NCI-H2171 treated with DMSO at 0.1 percent for 48 hours (cell line): ENCODE measurements around the gene NR2F1-AS1.
A peak's percentile ranks its signal among the peaks of the same experiment; 100 is the strongest.

Experiments used
- DNase-seq: peaks from one replicate; lab custom pipeline; 2025; lab: John Stamatoyannopoulos, UW

Gene NR2F1-AS1

DNA sequence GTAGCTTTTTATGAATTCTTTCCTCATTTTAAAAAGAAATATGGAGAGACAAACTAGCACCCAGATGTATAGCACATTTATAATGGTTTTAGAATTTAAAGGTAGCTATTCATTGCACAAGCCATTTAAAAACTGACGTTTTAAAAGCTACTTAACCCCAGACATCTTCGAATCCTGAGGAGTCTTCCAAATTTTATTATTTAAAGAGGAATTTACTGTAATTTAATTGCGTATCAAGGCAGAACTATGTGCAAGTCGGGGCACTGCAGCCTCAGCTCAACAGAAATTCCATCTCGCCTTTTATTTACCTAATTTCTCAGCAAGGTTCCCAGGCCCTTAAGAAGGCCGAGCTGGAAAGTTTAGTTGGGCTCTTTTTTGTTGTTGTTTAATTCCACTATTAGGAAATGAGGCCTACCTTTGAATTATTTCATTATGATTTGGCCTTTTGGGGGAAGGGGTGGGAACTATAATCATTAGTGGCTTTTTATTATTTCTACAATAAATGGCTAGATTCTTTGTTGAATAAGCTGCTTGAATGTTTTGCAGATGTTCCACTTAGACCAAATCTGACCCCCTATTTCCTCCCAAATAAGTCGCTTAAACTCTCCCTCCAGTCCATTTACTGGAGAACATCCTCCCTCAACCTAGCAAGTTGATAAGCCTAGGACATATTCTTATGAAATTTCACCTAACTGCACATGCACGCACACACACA is 22.2 kb upstream of the NR2F1-AS1 start:
- DNase-seq, result no peak

DNA sequence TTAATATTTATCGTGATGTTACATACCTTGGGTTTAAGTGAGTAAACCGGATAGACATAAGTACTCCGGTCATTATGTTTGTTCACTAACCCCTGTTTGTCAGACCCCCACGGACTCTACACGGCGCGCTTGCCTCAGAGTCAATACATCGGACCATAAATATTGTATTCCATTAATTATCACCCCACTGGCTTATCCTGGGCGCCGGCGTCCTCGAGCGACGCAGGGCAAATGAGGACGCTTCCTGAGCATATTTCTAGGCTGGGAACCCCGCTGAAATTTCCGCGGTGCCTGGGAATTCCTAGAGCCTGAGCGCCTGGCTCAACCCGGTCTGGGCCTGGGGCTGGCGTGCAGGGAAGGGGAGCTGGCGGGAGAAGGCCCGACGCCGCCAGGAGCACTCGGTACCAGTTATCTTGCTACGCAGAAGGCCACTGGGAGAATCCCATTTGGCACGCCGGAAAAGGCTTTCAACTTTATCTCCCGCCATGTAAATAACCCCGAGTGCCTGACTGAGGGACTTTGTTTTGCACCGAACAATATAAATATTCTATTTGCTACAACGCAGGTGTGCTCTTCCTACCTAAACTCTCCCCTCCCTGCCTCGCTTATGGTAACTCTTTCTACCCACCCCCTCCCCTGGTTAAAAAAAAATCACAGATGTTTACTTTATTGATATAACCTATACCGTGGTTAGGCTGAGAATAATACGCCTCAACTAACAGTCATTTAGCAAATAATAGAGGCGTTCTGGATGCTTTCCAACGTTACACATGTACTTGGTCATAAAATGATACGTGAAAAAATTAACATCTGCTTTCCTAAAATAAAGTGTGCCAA is 21.4 kb upstream of the NR2F1-AS1 start:
- peak; percentile 65 for DNase-seq

- peak; percentile 69 for DNase-seq
Observed at GRCh38 chr5:93601802-93602155, 20.8 kb upstream of the NR2F1-AS1 start.

DNA sequence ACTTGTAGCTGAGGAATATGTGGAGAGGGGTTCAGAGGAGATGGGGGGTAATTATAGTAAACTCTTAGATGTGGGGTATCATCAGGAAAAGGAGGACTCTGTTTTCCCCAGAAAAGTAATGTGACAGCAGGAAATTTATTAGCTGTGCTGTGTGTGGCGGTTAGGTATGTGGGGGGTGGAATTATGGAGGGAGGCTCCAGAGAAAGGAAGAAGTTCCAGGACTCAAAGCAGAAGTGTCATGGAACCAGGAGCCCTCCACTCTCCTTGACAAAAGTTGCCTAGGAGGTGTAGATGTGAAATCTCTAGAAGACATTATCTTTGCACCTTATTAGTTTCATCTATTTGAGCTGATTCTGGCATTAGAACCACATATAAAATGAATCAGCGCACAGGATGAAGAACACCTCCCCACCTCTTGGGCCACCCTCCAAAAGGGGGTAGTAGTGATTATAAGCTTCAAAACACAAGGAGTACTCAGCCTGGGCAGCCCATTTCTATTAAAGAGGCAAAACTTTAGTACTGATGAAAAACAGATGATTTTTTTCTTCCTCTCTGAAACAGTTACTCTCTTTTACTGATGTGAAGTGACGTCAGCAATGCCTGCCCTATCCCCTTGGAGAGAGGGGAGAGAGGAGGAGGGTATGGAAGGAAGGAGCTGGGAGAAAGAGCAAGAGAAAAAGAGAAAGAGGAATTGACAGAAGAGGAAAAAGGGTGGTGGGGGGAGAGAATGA is 20.2 kb upstream of the NR2F1-AS1 start:
- DNase-seq, result peak; percentile 57

- peak; percentile 2 for DNase-seq
Observed at GRCh38 chr5:93600409-93601070, 19.5 kb upstream of the NR2F1-AS1 start.

DNA sequence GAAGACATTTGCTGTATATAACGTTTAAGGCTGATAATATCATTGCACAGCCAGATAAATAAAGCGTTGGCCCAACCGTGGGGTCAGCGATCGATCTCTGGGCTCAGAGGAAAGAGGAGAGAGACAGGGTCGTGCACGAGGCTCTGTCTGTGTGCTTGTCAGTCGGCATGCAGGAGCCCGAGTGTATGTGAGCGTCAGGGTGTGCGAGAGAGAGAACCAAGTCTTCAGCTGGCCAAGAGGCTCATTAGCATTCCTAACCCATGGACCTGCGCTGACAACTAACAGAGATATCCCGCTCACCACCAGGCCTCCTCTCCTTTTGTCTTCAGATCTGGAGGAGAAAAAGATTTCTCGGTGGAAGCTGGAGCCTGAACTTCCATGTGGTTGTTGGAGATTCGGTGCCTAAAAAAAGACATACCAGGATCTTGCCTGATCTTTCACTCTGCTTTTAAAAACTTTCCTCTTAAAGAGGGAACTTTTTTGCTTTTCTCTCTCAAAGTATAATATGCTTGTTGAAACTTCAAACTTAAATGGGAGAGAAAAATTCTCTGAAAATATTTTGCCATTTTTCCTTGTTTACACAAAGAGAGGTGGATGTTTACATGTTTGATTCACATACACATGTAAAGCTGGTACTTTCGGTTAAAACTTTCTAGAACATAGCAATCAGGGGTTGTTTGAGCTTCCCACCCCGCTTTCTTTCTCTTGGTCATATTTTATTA is 18.5 kb upstream of the NR2F1-AS1 start:
- DNase-seq, result no peak

- DNase-seq, result no peak
Observed at GRCh38 chr5:93599001-93599379, 18.0 kb upstream of the NR2F1-AS1 start.

DNA sequence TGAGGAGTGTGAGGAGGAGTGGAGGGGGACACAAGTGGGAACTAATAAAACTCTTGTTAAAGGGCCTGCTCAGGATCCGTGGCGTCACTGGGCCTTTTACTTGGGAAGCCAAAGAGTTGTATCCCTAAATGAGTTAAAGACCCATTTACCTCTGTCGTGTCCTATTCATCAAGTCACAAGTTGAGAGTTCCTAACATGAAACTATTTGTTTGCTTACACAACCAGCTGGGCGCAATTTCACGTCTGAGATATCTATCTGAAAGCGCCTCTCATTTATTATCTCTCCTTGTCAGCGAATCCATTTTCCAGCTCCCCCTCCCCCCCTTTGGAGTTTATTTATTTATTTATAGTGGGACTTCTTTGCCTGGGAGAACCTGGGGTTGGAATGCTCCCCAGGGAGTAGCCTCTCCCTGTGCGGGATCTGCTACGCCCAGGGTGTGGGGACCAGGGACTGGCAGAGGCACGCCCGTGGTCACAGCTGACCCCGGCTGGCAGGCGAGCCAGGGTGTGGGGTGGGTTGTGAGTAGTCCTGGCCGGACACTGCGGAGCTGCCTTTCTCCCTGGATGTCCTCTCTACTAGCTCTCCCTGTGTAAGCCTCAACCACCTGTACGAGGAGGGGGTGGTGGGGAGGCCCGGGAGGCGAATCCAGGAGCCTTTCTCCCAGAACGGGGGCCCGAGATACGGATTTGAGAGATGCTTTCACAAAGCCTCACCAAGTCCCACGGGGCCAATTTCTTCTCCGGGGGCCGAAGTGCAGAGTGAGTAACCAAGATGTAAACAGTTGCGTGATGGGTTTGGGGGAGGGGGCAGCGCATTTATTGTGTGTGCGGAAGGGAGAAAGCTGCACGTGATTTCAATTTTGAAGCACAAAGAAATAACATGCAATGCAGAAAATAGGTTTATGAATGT is 17.3 kb upstream of the NR2F1-AS1 start:
- no peak for DNase-seq

- DNase-seq, result no peak
Observed at GRCh38 chr5:93596676-93597490, 15.9 kb upstream of the NR2F1-AS1 start.

- DNase-seq, result no peak
Observed at GRCh38 chr5:93596310-93596675, 15.3 kb upstream of the NR2F1-AS1 start.

GRCh38 chr5:93595420-93596147 is 14.6 kb upstream of the NR2F1-AS1 start:
- no peak for DNase-seq

DNA sequence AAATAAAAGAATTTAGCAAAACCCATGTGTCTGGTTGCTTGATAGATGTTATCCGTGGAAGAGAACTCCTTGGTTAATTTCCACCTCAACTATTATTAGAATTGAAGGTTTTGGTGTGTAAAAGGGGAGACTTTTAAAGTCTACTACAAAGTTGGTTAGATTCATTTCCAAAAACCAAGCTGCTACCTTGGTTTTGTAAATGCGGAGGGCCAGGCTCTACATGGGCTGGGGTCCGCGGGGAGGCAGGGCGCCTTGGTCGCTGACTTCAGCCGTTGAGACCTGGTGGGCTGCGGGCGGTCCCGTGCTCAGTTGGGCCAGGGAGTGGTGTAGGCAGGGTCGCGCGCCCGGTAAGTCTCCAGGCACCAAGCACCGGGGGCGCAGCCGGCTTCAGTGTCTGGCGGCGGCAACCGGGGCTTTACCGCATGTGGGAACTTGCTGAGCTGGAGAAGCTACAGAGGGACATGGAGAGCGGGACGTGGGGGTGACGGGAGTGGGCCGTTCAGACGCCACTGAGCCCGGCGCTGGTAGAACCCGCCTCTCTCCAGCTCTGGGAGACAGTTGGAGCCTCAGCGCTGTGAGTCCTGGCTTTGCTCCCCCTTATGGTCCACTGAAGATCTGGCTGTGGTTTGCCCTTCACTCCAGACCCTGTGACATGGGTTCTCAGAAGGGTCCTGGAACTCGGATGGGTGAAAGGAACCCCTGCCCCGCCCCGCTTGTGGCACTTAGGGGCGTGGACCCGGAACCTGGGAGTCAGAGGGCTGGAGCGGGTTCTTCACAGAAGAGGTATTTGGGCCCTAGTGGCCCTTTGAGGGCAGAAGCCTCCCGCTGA is 13.8 kb upstream of the NR2F1-AS1 start:
- DNase-seq, result no peak

DNA sequence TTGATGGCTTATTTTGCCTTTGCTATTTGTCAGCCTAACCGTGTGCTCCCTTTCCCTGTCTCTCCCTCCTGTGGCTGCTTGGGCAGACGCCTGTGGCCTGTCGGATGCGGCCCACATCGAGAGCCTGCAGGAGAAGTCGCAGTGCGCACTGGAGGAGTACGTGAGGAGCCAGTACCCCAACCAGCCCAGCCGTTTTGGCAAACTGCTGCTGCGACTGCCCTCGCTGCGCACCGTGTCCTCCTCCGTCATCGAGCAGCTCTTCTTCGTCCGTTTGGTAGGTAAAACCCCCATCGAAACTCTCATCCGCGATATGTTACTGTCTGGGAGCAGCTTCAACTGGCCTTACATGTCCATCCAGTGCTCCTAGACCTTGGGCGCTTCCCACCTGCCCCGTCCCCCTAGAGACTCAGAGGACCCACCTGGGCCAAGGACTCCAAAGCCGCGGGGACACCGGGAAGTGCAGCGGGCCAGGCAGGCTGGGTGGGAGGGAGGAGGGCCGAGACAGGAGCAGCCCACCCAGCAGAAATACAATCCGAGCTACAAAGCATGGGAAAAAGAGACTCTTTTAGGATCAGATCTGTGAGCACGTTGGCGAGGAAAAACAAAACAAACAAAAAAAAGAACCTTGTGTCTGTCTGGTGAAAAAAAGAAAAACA is 12.6 kb upstream of the NR2F1-AS1 start:
- no peak for DNase-seq

DNA sequence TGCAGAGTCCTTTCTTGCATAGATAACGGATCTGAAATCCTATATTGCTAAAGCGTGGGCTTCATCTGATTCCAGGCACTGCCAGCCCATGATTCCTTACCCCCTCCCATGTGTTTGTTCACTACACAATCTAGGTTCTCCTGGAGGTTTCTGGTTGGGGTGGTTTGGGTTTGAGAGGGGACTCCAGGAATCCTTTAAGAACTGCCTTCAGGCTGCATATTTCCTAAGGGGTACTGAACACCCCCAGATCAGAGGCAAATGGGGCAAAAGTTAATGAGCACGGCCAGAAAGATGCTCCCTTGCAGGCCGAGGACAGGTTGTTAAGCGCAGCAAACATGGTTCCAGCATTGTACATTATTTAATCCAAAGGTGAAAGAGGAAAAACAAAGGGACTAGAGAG is 11.9 kb upstream of the NR2F1-AS1 start:
- DNase-seq, result no peak

DNA sequence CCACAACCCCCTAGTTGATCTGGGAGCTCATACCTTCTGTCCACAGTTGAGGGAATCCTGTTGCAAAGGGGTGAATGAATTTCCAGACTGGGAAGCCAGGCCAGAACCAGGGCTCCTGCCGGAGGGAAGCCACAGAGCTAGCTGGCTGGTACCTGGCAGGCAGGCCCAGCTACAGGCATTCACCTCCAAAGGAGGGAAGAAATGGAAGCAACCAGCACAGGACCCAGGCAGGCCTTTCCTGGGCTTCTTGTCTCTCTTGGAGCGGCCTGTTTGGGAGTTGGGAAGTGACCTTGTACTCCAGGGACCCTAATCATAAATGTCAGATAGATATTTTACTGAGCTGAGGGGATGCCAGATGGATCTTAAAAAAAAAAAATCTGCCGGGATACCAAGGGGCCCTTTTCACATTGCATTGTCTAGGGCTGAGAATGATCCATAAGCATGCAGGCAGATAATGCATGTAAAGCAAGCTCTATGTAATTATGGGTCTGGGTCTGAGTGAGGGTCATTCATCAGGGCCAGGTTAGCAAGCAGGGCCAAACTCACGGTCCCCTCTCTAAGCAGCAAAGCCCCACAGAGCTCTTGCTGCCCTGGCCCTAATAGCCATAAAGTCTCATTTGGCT is 10.4 kb upstream of the NR2F1-AS1 start:
- DNase-seq, result no peak

GRCh38 chr5:93590493-93590892 is 9.5 kb upstream of the NR2F1-AS1 start:
- no peak for DNase-seq

DNA sequence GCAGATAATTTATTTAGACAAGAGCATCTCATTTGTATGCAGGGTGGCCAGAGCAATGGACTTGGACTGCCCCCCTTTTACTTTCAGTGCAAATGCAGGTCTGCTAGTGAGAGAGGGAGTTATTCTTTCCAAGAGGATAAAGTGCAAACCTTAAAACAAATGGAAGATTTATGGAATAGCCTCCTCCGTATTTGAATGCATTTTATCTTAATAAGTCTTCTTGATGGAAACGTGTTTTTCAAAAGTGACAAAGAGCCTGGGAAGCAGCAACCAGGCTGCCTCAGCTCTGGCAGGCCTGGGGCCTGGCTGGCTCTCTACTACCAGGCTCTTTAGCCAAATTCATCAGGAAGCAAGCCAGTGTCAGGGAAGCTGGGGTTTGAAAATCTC is 8.8 kb upstream of the NR2F1-AS1 start:
- DNase-seq, result no peak
